Erythroblast (primary cell): Measurements from ENCODE around the gene SLC24A3.

Experiments used
- GATA1 ChIP-seq: IDR thresholded peaks from 2 replicates; pipeline ENCODE4 v1.6.1; 2011; ENCODE audit warnings: low read depth, mild to moderate bottlenecking, control low read depth, low read length, moderate library complexity
- POLR2A ChIP-seq: IDR thresholded peaks from 2 replicates; pipeline ENCODE4 v1.6.1; 2011; ENCODE audit warnings: mild to moderate bottlenecking, low read length

- TF ChIP-seq POLR2A (no peak), GATA1 (no peak)
Observed at GRCh38 chr20:19486446-19486845, 274.0 kb downstream of the SLC24A3 start.
